SK-N-SH (cell line): ENCODE data around the gene RAB3IL1.

Source experiments
- EZH2phosphoT487 ChIP-seq: fragments of 200-600 bp; sonication (generic); IDR thresholded peaks from 2 replicates; pipeline ENCODE4 v1.6.1; 2017; ENCODE audit warnings: low read depth, mixed run types, mild to moderate bottlenecking, antibody characterized with exemption, moderate library complexity, borderline replicate concordance
- JUND ChIP-seq: IDR thresholded peaks from 2 replicates; pipeline ENCODE4 v1.4.0; 2012
- POLR2AphosphoS5 ChIP-seq: IDR thresholded peaks from 2 replicates; pipeline ENCODE4 v1.6.1; 2012; ENCODE audit warnings: low read depth, low read length
- REST ChIP-seq: IDR thresholded peaks from 2 replicates; pipeline ENCODE4 v1.6.1; 2012; ENCODE audit warnings: mild to moderate bottlenecking, low read depth, low read length, moderate library complexity
- SIN3A ChIP-seq: IDR thresholded peaks from 2 replicates; pipeline ENCODE4 v1.6.1; 2012; ENCODE audit warnings: low read depth, mild to moderate bottlenecking, low read length, moderate library complexity, borderline replicate concordance
- SMC3 ChIP-seq: IDR thresholded peaks from 2 replicates; pipeline ENCODE4 v1.6.1; 2012; ENCODE audit warnings: low read depth, low read length, improper control_type of control experiment
- TAF1 ChIP-seq: IDR thresholded peaks from 2 replicates; pipeline ENCODE4 v1.6.1; 2012; ENCODE audit warnings: low read depth, mild to moderate bottlenecking, low read length, moderate library complexity, borderline replicate concordance
- TF ChIP-seq, protein P1 (sequence below): fragments of 200-600 bp; sonication (generic); IDR thresholded peaks from 2 replicates; pipeline ENCODE4 v1.6.1; 2017; ENCODE audit warnings: antibody characterized with exemption, mild to moderate bottlenecking, moderate library complexity
- TF ChIP-seq, protein P2 (sequence below): IDR thresholded peaks from 2 replicates; pipeline ENCODE4 v1.4.0; 2012; ENCODE audit warnings: low read depth, borderline replicate concordance

- TF ChIP-seq, protein P1, sequence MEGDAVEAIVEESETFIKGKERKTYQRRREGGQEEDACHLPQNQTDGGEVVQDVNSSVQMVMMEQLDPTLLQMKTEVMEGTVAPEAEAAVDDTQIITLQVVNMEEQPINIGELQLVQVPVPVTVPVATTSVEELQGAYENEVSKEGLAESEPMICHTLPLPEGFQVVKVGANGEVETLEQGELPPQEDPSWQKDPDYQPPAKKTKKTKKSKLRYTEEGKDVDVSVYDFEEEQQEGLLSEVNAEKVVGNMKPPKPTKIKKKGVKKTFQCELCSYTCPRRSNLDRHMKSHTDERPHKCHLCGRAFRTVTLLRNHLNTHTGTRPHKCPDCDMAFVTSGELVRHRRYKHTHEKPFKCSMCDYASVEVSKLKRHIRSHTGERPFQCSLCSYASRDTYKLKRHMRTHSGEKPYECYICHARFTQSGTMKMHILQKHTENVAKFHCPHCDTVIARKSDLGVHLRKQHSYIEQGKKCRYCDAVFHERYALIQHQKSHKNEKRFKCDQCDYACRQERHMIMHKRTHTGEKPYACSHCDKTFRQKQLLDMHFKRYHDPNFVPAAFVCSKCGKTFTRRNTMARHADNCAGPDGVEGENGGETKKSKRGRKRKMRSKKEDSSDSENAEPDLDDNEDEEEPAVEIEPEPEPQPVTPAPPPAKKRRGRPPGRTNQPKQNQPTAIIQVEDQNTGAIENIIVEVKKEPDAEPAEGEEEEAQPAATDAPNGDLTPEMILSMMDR = no peak
- TF ChIP-seq TAF1 (no peak), JUND (no peak), SIN3A (no peak), EZH2phosphoT487 (no peak), SMC3 (no peak), REST (no peak), POLR2AphosphoS5 (no peak)
- TF ChIP-seq, protein P2, sequence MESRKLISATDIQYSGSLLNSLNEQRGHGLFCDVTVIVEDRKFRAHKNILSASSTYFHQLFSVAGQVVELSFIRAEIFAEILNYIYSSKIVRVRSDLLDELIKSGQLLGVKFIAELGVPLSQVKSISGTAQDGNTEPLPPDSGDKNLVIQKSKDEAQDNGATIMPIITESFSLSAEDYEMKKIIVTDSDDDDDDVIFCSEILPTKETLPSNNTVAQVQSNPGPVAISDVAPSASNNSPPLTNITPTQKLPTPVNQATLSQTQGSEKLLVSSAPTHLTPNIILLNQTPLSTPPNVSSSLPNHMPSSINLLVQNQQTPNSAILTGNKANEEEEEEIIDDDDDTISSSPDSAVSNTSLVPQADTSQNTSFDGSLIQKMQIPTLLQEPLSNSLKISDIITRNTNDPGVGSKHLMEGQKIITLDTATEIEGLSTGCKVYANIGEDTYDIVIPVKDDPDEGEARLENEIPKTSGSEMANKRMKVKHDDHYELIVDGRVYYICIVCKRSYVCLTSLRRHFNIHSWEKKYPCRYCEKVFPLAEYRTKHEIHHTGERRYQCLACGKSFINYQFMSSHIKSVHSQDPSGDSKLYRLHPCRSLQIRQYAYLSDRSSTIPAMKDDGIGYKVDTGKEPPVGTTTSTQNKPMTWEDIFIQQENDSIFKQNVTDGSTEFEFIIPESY = no peak
Observed at GRCh38 chr11:61866958-61867343, 50.4 kb downstream of the RAB3IL1 start.
